GM18498 (cell line): ENCODE results near the gene ARHGEF3.

ENCODE experiments used
- ATAC-seq: cut with Tn5 transposase; IDR thresholded peaks from one replicate; pipeline ENCODE4 v1.9.1; 2021; ENCODE audit warnings: mild to moderate bottlenecking, moderate library complexity; ENCODE audit not compliant: unreplicated experiment

Gene ARHGEF3

GRCh38 chr3:56801662-56802377, at the start of gene ARHGEF3:
Gene ARHGEF3 (minus strand): TSS chr3:56801949. CDS start chr3:56801798, 151 bp downstream.
- ATAC-seq, result peak; percentile 92

GRCh38 chr3:56849698-56850097, 47.9 kb upstream of the ARHGEF3 start:
- ATAC-seq, result no peak

GRCh38 chr3:56845505-56845904, 43.8 kb upstream of the ARHGEF3 start:
- ATAC-seq, result no peak

GRCh38 chr3:56844536-56844935, 42.8 kb upstream of the ARHGEF3 start:
- no peak for ATAC-seq

- no peak for ATAC-seq
Observed at GRCh38 chr3:56839784-56840715, 38.3 kb upstream of the ARHGEF3 start.

- ATAC-seq, result no peak
Observed at GRCh38 chr3:56838448-56838847, 36.7 kb upstream of the ARHGEF3 start.

GRCh38 chr3:56837196-56837955, 35.6 kb upstream of the ARHGEF3 start:
- ATAC-seq, result peak; percentile 74

GRCh38 chr3:56836276-56837163, 34.8 kb upstream of the ARHGEF3 start:
- ATAC-seq, result no peak

GRCh38 chr3:56835650-56836227, 34.0 kb upstream of the ARHGEF3 start:
- ATAC-seq, result no peak

- no peak for ATAC-seq
Observed at GRCh38 chr3:56833536-56833935, 31.8 kb upstream of the ARHGEF3 start.

GRCh38 chr3:56833022-56833421, 31.3 kb upstream of the ARHGEF3 start:
- no peak for ATAC-seq

- ATAC-seq, result no peak
Observed at GRCh38 chr3:56831572-56831971, 29.8 kb upstream of the ARHGEF3 start.

GRCh38 chr3:56830884-56831283, 29.1 kb upstream of the ARHGEF3 start:
- no peak for ATAC-seq

GRCh38 chr3:56829533-56829932, 27.8 kb upstream of the ARHGEF3 start:
- no peak for ATAC-seq

- no peak for ATAC-seq
Observed at GRCh38 chr3:56826831-56827722, 25.3 kb upstream of the ARHGEF3 start.

GRCh38 chr3:56825567-56826438, 24.1 kb upstream of the ARHGEF3 start:
- ATAC-seq, result no peak

- no peak for ATAC-seq
Observed at GRCh38 chr3:56823984-56824703, 22.4 kb upstream of the ARHGEF3 start.
